Loucy (cell line): ENCODE data around the gene SPTLC3.

Experiments
- CTCF ChIP-seq: fragments of 200-600 bp; sonication (generic); conservative IDR thresholded peaks from 2 replicates; pipeline ENCODE4 v1.5.1; 2014; ENCODE audit warnings: mild to moderate bottlenecking, antibody characterized with exemption, low read length
- EZH2phosphoT487 ChIP-seq: fragments of 200-600 bp; IDR thresholded peaks from 2 replicates; pipeline ENCODE4 v1.6.1; 2018; ENCODE audit warnings: antibody characterized with exemption, mild to moderate bottlenecking, moderate library complexity, borderline replicate concordance

- no peak for TF ChIP-seq CTCF
- no peak for TF ChIP-seq EZH2phosphoT487
Observed at GRCh38 chr20:13140775-13141174, 132.0 kb downstream of the SPTLC3 start.
